ENCODE measurements around the gene FBXL17.
A peak's percentile ranks its signal among the peaks of the same experiment; 100 is the strongest.
"Not testable (repeated sequence)": the region's sequence is repeated elsewhere in the genome, so short reads cannot be mapped to it uniquely, and the experiment has no call there.

Gene FBXL17

GRCh38 chr5:108381954-108382783 is at the start of gene FBXL17:
Gene FBXL17 (minus strand): TSS chr5:108382098.
- Histone ChIP-seq H3K9ac (ENCODE audit: low read depth in 1 of 2, low read length in 2 of 2) (peak within 1 kb of the TSS; percentile 82 to 92), H3K9me3 (ENCODE audit: control insufficient read depth in 1 of 2, low read length in 2 of 2) (no peaks in the 10 kb centered on the region), H3K36me3 (ENCODE audit: control insufficient read depth in 1 of 2, insufficient read depth in 2 of 2, low read length in 2 of 2) (no peaks in the 10 kb centered on the region), H3K4me3 (ENCODE audit: low read depth in 1 of 2, low read length in 2 of 2) (peak within 1 kb of the TSS; percentile 81 to 86), H3K27me3 (ENCODE audit: control insufficient read depth in 1 of 2, insufficient read depth in 2 of 2, low read length in 2 of 2) (no peaks in the 10 kb centered on the region), H3K27ac (ENCODE audit: low read depth, low read length) (peak within 1 kb of the TSS; percentile 99), H3K4me1 (ENCODE audit: control insufficient read depth in 1 of 2, insufficient read depth in 2 of 2, low read length in 2 of 2) (peaks cover 15 to 20% of the 10 kb centered on the region in 2 donors)

DNA sequence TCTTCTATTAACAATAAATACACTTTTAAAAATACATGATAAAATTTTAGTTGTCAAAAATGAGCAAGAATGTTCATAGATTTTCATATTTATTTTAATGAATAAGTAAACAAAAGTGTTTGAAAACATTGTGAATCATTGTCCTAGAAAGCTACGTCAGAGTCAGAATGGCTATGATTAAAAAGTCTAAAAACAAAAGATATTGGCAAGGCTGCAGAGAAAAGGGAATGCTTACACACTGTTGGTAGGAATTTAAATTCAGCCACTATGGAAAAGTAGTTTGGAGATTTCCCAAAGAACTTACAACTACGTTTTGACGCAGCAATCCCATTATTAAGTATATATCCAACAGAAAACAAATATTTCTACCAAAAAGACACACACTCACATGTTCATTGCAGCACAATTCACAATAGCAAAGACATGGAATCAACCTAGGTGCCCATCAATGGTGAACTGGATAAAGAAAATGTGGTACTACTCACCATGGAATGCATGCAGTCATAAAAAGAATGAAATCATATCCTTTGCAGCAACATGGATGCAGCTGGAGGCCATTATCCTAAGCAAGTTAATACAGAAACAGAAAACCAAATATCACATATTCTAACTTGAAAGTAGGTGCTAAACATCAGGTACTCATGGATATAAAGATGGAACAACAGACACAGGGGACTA is 49.2 kb upstream of the FBXL17 start:
- Histone ChIP-seq H3K36me3 (ENCODE audit: control insufficient read depth in 1 of 2, insufficient read depth in 2 of 2, low read length in 2 of 2) (no peaks in the 10 kb centered on the region), H3K27ac (ENCODE audit: low read depth, low read length) (no peak overlapping the region), H3K9ac (ENCODE audit: low read depth in 1 of 2, low read length in 2 of 2) (no peak overlapping the region), H3K4me3 (ENCODE audit: low read depth in 1 of 2, low read length in 2 of 2) (no peak overlapping the region), H3K9me3 (ENCODE audit: control insufficient read depth in 1 of 2, low read length in 2 of 2) (no peaks in the 10 kb centered on the region), H3K4me1 (ENCODE audit: control insufficient read depth in 1 of 2, insufficient read depth in 2 of 2, low read length in 2 of 2) (no peaks in the 10 kb centered on the region), H3K27me3 (ENCODE audit: control insufficient read depth in 1 of 2, insufficient read depth in 2 of 2, low read length in 2 of 2) (peaks cover 0 to 4% of the 10 kb centered on the region in 2 donors)

DNA sequence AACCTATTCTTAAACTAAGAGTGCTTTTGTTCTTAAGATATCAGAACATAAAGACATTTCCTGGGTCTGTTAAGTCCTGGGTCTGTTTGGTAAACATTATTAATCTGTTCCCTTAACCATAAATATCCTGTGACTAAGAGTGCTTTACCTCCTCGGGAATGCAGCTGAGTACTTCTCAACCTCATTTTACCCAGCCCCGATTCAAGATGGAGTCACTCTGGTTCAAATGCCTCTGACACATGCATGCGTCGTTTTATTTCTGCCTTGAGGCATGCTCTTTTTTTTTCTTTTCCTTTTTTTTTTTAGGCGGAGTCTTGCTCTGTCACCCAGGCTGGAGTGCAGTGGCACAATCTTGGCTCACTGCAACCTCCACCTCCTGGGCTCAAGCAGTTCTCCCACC is 39.8 kb upstream of the FBXL17 start:
- H3K36me3 ChIP-seq (ENCODE audit: control insufficient read depth in 1 of 2, insufficient read depth in 2 of 2, low read length in 2 of 2), result no peaks in the 10 kb centered on the region
- H3K4me1 ChIP-seq (ENCODE audit: control insufficient read depth in 1 of 2, insufficient read depth in 2 of 2, low read length in 2 of 2), result no peaks in the 10 kb centered on the region

DNA sequence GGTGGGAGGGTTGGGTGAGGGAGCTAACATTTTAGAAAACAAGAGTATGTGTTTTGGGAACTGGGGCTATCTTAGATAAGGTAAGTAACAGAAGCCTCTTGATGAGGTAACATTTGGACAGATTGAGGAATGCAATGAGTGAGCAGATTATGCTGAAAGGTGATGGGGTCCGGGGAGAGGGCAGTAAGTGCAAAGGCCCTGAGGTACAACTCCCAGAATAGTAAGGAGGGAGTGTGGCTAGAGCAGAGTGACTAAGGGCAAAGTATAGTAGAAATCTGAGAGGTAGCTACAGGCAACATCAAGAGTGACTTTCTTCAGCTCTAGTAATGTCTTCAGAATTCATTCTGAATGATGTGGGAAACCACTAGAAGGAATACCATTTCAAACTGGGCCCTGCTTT is 38.9 kb upstream of the FBXL17 start:
- Histone ChIP-seq H3K9ac (ENCODE audit: low read depth in 1 of 2, low read length in 2 of 2) (no peak overlapping the region), H3K4me1 (ENCODE audit: control insufficient read depth in 1 of 2, insufficient read depth in 2 of 2, low read length in 2 of 2) (no peaks in the 10 kb centered on the region), H3K9me3 (ENCODE audit: control insufficient read depth in 1 of 2, low read length in 2 of 2) (no peaks in the 10 kb centered on the region), H3K27me3 (ENCODE audit: control insufficient read depth in 1 of 2, insufficient read depth in 2 of 2, low read length in 2 of 2) (no peaks in the 10 kb centered on the region), H3K4me3 (ENCODE audit: low read depth in 1 of 2, low read length in 2 of 2) (no peak overlapping the region), H3K27ac (ENCODE audit: low read depth, low read length) (no peak overlapping the region), H3K36me3 (ENCODE audit: control insufficient read depth in 1 of 2, insufficient read depth in 2 of 2, low read length in 2 of 2) (no peaks in the 10 kb centered on the region)

More for the DNA sequence above, 39.8 kb upstream of the FBXL17 start:
- Histone ChIP-seq H3K9me3 (ENCODE audit: control insufficient read depth in 1 of 2, low read length in 2 of 2) (no peaks in the 10 kb centered on the region), H3K9ac (ENCODE audit: low read depth in 1 of 2, low read length in 2 of 2) (no peak overlapping the region), H3K27me3 (ENCODE audit: control insufficient read depth in 1 of 2, insufficient read depth in 2 of 2, low read length in 2 of 2) (no peaks in the 10 kb centered on the region), H3K27ac (ENCODE audit: low read depth, low read length) (no peak overlapping the region), H3K4me3 (ENCODE audit: low read depth in 1 of 2, low read length in 2 of 2) (no peak overlapping the region)

GRCh38 chr5:108420158-108420557 is 38.3 kb upstream of the FBXL17 start:
- Histone ChIP-seq H3K4me3 (ENCODE audit: low read depth in 1 of 2, low read length in 2 of 2) (no peak overlapping the region), H3K27me3 (ENCODE audit: control insufficient read depth in 1 of 2, insufficient read depth in 2 of 2, low read length in 2 of 2) (no peaks in the 10 kb centered on the region), H3K36me3 (ENCODE audit: control insufficient read depth in 1 of 2, insufficient read depth in 2 of 2, low read length in 2 of 2) (no peaks in the 10 kb centered on the region), H3K27ac (ENCODE audit: low read depth, low read length) (no peak overlapping the region), H3K9me3 (ENCODE audit: control insufficient read depth in 1 of 2, low read length in 2 of 2) (no peaks in the 10 kb centered on the region), H3K4me1 (ENCODE audit: control insufficient read depth in 1 of 2, insufficient read depth in 2 of 2, low read length in 2 of 2) (no peaks in the 10 kb centered on the region), H3K9ac (ENCODE audit: low read depth in 1 of 2, low read length in 2 of 2) (no peak overlapping the region)

- H3K4me1 ChIP-seq (ENCODE audit: control insufficient read depth in 1 of 2, insufficient read depth in 2 of 2, low read length in 2 of 2), result no peaks in the 10 kb centered on the region
- no peaks in the 10 kb centered on the region for H3K27me3 ChIP-seq (ENCODE audit: control insufficient read depth in 1 of 2, insufficient read depth in 2 of 2, low read length in 2 of 2)
- no peaks in the 10 kb centered on the region for H3K9me3 ChIP-seq (ENCODE audit: control insufficient read depth in 1 of 2, low read length in 2 of 2)
- H3K36me3 ChIP-seq (ENCODE audit: control insufficient read depth in 1 of 2, insufficient read depth in 2 of 2, low read length in 2 of 2), result no peaks in the 10 kb centered on the region
- H3K9ac ChIP-seq (ENCODE audit: low read depth in 1 of 2, low read length in 2 of 2), result no peak overlapping the region
- H3K27ac ChIP-seq (ENCODE audit: low read depth, low read length), result no peak overlapping the region
- no peak overlapping the region for H3K4me3 ChIP-seq (ENCODE audit: low read depth in 1 of 2, low read length in 2 of 2)
Observed at GRCh38 chr5:108418197-108418596, 36.3 kb upstream of the FBXL17 start.

DNA sequence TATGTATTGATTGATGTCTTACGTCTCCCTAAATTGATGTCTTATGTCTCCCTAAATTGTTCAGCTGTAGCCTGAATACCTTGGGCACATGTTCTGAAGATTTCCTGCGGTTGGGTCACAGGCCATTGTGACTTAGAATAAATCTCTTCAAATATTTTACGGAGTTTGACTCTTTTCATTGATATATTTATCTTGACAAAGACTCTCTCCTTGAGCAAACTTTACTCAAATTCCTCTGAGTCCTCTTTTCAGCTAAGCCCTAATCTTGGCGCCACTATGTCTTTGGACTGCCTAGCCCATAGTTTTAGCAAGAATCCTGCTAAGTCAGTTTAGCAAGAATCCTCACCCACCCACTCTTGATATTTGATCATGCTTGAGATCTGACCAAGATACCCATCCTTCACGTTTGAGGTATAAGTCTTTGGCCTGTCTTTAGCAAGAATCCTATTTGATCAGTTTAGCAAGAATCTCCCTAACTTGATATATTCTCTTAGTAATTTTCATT is 35.3 kb upstream of the FBXL17 start:
- H3K27me3 ChIP-seq (ENCODE audit: control insufficient read depth in 1 of 2, insufficient read depth in 2 of 2, low read length in 2 of 2), result no peaks in the 10 kb centered on the region
- no peaks in the 10 kb centered on the region for H3K9me3 ChIP-seq (ENCODE audit: control insufficient read depth in 1 of 2, low read length in 2 of 2)
- H3K4me1 ChIP-seq (ENCODE audit: control insufficient read depth in 1 of 2, insufficient read depth in 2 of 2, low read length in 2 of 2), result no peaks in the 10 kb centered on the region
- H3K36me3 ChIP-seq (ENCODE audit: control insufficient read depth in 1 of 2, insufficient read depth in 2 of 2, low read length in 2 of 2), result no peaks in the 10 kb centered on the region
- H3K9ac ChIP-seq (ENCODE audit: low read depth in 1 of 2, low read length in 2 of 2), result no peak overlapping the region
- no peak overlapping the region for H3K4me3 ChIP-seq (ENCODE audit: low read depth in 1 of 2, low read length in 2 of 2)
- no peak overlapping the region for H3K27ac ChIP-seq (ENCODE audit: low read depth, low read length)

DNA sequence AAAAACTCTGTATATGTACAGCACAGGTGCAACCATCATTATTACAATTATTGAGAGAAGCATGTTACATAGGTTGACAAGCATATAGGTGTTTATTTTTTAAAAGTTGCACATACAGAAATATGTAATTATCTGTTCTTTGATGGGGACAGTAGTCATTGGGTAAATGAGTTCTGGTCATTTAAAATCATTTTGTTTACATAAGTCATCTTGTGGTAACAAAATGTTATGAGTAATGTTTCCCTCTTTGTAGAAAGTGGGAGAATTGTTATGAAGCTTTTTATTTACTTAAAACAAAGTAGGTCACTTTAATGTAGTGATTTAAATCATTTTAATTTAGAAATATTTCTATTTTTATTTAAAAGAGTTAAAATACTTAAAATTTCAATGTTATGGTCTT is 33.8 kb upstream of the FBXL17 start:
- Histone ChIP-seq H3K4me3 (ENCODE audit: low read depth in 1 of 2, low read length in 2 of 2) (no peak overlapping the region), H3K4me1 (ENCODE audit: control insufficient read depth in 1 of 2, insufficient read depth in 2 of 2, low read length in 2 of 2) (no peaks in the 10 kb centered on the region), H3K27ac (ENCODE audit: low read depth, low read length) (no peak overlapping the region), H3K9me3 (ENCODE audit: control insufficient read depth in 1 of 2, low read length in 2 of 2) (no peaks in the 10 kb centered on the region), H3K27me3 (ENCODE audit: control insufficient read depth in 1 of 2, insufficient read depth in 2 of 2, low read length in 2 of 2) (no peaks in the 10 kb centered on the region), H3K36me3 (ENCODE audit: control insufficient read depth in 1 of 2, insufficient read depth in 2 of 2, low read length in 2 of 2) (no peaks in the 10 kb centered on the region), H3K9ac (ENCODE audit: low read depth in 1 of 2, low read length in 2 of 2) (no peak overlapping the region)

- Histone ChIP-seq H3K27ac (ENCODE audit: low read depth, low read length) (no peak overlapping the region), H3K27me3 (ENCODE audit: control insufficient read depth in 1 of 2, insufficient read depth in 2 of 2, low read length in 2 of 2) (no peaks in the 10 kb centered on the region), H3K9ac (ENCODE audit: low read depth in 1 of 2, low read length in 2 of 2) (no peak overlapping the region), H3K36me3 (ENCODE audit: control insufficient read depth in 1 of 2, insufficient read depth in 2 of 2, low read length in 2 of 2) (no peaks in the 10 kb centered on the region), H3K9me3 (ENCODE audit: control insufficient read depth in 1 of 2, low read length in 2 of 2) (no peaks in the 10 kb centered on the region), H3K4me1 (ENCODE audit: control insufficient read depth in 1 of 2, insufficient read depth in 2 of 2, low read length in 2 of 2) (no peaks in the 10 kb centered on the region), H3K4me3 (ENCODE audit: low read depth in 1 of 2, low read length in 2 of 2) (no peak overlapping the region)
Observed at GRCh38 chr5:108409786-108410185, 27.9 kb upstream of the FBXL17 start.

- not testable (repeated sequence) for H3K4me3 ChIP-seq (ENCODE audit: low read depth in 1 of 2, low read length in 2 of 2); H3K27me3 ChIP-seq (ENCODE audit: control insufficient read depth in 1 of 2, insufficient read depth in 2 of 2, low read length in 2 of 2); H3K4me1 ChIP-seq (ENCODE audit: control insufficient read depth in 1 of 2, insufficient read depth in 2 of 2, low read length in 2 of 2); H3K36me3 ChIP-seq (ENCODE audit: control insufficient read depth in 1 of 2, insufficient read depth in 2 of 2, low read length in 2 of 2); H3K9me3 ChIP-seq (ENCODE audit: control insufficient read depth in 1 of 2, low read length in 2 of 2); H3K9ac ChIP-seq (ENCODE audit: low read depth in 1 of 2, low read length in 2 of 2); H3K27ac ChIP-seq (ENCODE audit: low read depth, low read length)
Observed at GRCh38 chr5:108405201-108405600, 23.3 kb upstream of the FBXL17 start.

Measured in duodenal mucosa (tissue), 2 donors.